ENCODE results near the gene EGR1. TPM values are rescaled to one million over a fixed set of nuclear protein-coding genes. Genes with fewer than 3 reads are reported as not detected.
"Not testable (repeated sequence)": the region's sequence is repeated elsewhere in the genome, so short reads cannot be mapped to it uniquely, and the experiment has no call there.

Gene EGR1
- total RNA-seq, 1 donor from 2014 or later: 85.6 TPM

DNA sequence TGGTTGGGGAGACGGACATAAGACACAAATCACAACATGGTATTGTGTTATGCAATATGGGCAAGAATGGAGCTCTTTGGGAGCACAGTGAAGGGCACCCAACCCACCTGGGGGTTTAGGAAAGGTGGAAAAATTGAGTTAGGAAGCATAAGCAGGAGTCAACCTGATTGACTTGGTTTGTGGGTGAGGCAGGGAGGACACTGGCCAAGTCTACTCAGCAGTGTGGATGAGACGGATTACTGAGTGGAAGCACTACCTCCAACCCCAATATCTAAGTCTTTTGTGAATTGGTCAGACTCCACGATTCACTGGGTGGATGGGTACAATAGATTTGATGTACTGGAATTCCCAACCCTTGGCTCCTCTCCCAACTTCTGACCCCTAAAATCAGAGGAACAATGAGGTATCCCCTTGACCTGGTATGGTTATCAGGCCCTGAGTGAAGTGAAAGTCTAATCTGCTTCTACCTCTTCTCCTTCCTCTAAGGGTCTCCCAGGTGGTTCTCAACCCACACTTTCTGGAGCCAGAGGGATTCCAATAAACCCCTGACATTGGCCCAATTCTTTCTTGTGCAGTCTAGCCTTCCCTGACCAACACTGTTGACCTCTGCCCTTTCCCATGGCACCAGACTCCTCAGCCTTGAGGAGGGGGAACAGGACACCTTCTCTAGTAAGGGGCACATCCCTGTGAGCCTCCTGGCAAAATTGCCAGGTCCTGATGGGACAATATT lies 5.2 kb downstream of the EGR1 start:
- H3K4me1 ChIP-seq: peaks cover 21% of the 10 kb centered on the region
- peak; percentile 4 for ATAC-seq
- no peak for DNase-seq
- H3K27ac ChIP-seq: no peak overlapping the region
- peaks cover 14% of the 10 kb centered on the region for H3K36me3 ChIP-seq
- TF ChIP-seq, protein P1, sequence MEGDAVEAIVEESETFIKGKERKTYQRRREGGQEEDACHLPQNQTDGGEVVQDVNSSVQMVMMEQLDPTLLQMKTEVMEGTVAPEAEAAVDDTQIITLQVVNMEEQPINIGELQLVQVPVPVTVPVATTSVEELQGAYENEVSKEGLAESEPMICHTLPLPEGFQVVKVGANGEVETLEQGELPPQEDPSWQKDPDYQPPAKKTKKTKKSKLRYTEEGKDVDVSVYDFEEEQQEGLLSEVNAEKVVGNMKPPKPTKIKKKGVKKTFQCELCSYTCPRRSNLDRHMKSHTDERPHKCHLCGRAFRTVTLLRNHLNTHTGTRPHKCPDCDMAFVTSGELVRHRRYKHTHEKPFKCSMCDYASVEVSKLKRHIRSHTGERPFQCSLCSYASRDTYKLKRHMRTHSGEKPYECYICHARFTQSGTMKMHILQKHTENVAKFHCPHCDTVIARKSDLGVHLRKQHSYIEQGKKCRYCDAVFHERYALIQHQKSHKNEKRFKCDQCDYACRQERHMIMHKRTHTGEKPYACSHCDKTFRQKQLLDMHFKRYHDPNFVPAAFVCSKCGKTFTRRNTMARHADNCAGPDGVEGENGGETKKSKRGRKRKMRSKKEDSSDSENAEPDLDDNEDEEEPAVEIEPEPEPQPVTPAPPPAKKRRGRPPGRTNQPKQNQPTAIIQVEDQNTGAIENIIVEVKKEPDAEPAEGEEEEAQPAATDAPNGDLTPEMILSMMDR (IDR thresholded peaks at IDR 0.05): no peak
- no peaks in the 10 kb centered on the region for H3K9me3 ChIP-seq
- intact Hi-C loops (cut with DNase I): no loop called here
- H3K4me3 ChIP-seq: no peak overlapping the region
- H3K27me3 ChIP-seq: no peaks in the 10 kb centered on the region

DNA sequence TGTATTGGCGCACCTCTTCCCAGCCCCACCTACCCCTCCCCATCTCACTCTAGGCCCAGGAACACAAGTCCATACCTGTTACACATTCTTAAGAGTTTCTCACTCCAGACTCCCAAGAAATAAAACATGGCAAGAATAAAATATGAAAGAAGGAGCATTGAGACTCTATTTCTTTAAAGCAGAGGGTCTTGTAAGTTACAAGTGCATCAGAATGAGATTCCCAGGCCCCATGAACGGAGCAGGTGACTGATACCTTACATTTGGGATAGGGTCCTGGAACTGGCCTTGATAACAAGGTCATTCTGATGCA lies 5.7 kb downstream of the EGR1 start:
- ATAC-seq: no peak
- peaks cover 19% of the 10 kb centered on the region for H3K4me1 ChIP-seq
- DNase-seq: no peak
- H3K36me3 ChIP-seq: peaks cover 14% of the 10 kb centered on the region
- intact Hi-C loops (cut with DNase I): no loop called here
- no peaks in the 10 kb centered on the region for H3K9me3 ChIP-seq
- H3K4me3 ChIP-seq: no peak overlapping the region
- H3K27ac ChIP-seq: no peak overlapping the region
- H3K27me3 ChIP-seq: no peaks in the 10 kb centered on the region
- TF ChIP-seq, protein P1 (IDR thresholded peaks at IDR 0.05): no peak

DNA sequence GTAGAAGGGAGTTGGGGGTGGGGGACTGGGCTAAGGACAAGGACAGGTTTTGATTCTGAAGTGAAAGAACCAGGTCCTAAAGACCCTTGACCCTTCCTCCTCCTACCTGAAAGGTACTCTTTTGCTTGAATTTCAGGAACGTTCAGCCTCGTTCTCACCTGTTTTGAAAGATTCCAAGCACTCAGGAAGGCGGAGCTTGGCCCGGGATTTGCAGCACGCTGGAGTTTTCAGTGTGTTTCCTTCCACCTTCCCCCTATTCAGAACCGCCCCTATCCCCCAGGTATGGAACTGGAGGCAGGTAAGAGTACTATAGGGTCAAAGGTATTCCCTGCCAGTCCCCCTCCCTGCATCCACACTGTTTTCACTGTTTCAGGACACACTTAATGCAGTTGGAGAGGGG lies 7.1 kb downstream of the EGR1 start:
- Histone ChIP-seq H3K9me3 (no peaks in the 10 kb centered on the region), H3K4me3 (no peak overlapping the region), H3K27ac (no peak overlapping the region), H3K27me3 (no peaks in the 10 kb centered on the region), H3K36me3 (peaks cover 7% of the 10 kb centered on the region), H3K4me1 (peaks cover 5% of the 10 kb centered on the region)
- intact Hi-C loops (cut with DNase I): no loop called here
- ATAC-seq (no peak), DNase-seq (no peak)
- TF ChIP-seq, protein P1 (IDR thresholded peaks at IDR 0.05): no peak

DNA sequence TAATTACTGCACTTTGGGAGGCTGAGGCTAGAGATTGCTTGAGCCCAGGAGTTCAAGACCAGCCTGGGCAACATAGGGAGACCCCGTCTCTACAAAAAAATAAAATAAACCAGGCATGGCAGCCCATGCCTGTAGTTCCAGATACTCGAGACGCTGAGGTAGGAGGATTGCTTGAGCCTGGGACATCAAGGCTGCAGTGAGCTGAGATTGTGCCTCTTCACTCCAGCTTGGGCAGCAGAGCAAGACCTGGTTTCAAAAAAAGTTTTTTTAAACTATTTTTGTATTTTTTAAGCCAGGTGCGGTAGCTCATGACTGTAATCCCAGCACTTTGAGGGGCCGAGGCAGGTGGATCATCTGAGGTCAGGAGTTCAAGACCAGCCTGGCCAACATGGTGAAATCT lies 7.9 kb downstream of the EGR1 start:
- H3K4me3 ChIP-seq; H3K27me3 ChIP-seq; intact Hi-C loops (cut with DNase I); H3K36me3 ChIP-seq; H3K27ac ChIP-seq; H3K4me1 ChIP-seq; ATAC-seq; H3K9me3 ChIP-seq; DNase-seq: not testable (repeated sequence)

DNA sequence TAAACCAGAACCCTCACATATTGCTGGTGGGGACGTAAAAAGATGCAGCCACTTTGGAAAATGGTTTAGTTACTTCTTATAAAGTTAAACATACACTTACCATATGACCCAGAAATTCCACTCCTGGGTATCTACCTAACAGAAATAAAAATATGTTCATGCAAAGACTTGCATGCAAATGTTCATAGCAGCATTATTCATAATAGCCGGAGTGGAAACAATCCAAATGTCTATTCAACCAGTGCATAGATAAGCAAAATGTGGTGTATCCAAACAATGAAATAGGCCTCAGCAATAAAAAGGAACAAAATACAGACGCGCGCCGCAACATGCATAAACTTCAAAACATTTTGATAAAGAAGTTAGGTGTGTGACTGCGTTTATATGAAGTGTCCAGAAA lies 11.6 kb downstream of the EGR1 start:
- intact Hi-C loops (cut with DNase I): no loop called here
- TF ChIP-seq, protein P1 (IDR thresholded peaks at IDR 0.05): no peak
- H3K4me3 ChIP-seq: no peak overlapping the region
- no peaks in the 10 kb centered on the region for H3K4me1 ChIP-seq
- H3K27me3 ChIP-seq: no peaks in the 10 kb centered on the region
- no peak for ATAC-seq
- DNase-seq: no peak
- no peaks in the 10 kb centered on the region for H3K9me3 ChIP-seq
- no peaks in the 10 kb centered on the region for H3K36me3 ChIP-seq
- no peak overlapping the region for H3K27ac ChIP-seq

DNA sequence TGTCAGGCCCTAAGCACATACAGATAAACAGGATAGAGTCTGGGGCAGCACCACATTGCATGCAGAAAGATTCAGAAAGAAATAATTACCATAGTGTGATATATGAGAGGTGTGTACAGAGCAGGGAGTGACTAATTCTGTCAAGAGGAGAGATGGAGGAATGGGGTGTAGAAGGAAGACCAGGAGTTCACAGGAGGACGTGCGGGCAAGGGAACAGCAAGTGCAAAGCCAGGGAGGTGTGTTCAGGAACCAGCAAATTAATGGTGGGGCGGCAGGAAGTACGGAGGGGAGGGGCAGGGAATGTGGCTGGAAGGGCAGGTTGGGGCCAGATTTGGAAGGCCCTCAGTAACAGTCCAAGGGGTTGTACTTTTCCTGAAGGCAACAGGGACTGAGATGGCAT lies 17.4 kb downstream of the EGR1 start:
- Histone ChIP-seq H3K36me3 (no peaks in the 10 kb centered on the region), H3K4me1 (no peaks in the 10 kb centered on the region), H3K4me3 (no peak overlapping the region), H3K9me3 (no peaks in the 10 kb centered on the region), H3K27ac (no peak overlapping the region), H3K27me3 (no peaks in the 10 kb centered on the region)
- ATAC-seq (no peak), DNase-seq (no peak)
- TF ChIP-seq, protein P1 (IDR thresholded peaks at IDR 0.05): no peak
- intact Hi-C loops (cut with DNase I): no loop called here
